HG02571 (cell line): Measurements from ENCODE around the gene LRRC37B.
"Not testable (repeated sequence)": the region's sequence is repeated elsewhere in the genome, so short reads cannot be mapped to it uniquely, and the experiment has no call there.

Experiments
- ATAC-seq: cut with Tn5 transposase; IDR thresholded peaks from one replicate; pipeline ENCODE4 v1.9.1; 2021; ENCODE audit warnings: mild to moderate bottlenecking, moderate library complexity; ENCODE audit not compliant: unreplicated experiment

Gene LRRC37B

GRCh38 chr17:32084942-32085829, 78.0 kb downstream of the LRRC37B start:
- ATAC-seq = not testable (repeated sequence)

GRCh38 chr17:32086833-32087232, 79.7 kb downstream of the LRRC37B start:
- not testable (repeated sequence) for ATAC-seq

- ATAC-seq = not testable (repeated sequence)
These were observed 84.9 kb downstream of the LRRC37B start for GRCh38 chr17:32092062-32092461.

GRCh38 chr17:32099686-32100085, 92.5 kb downstream of the LRRC37B start:
- no peak for ATAC-seq

- not testable (repeated sequence) for ATAC-seq
These were observed 93.1 kb downstream of the LRRC37B start for GRCh38 chr17:32100323-32100722.

GRCh38 chr17:32100971-32101631, 93.9 kb downstream of the LRRC37B start:
- ATAC-seq = no peak

GRCh38 chr17:32102172-32102571, 95.0 kb downstream of the LRRC37B start:
- no peak for ATAC-seq

- ATAC-seq = no peak
These were observed 95.5 kb downstream of the LRRC37B start for GRCh38 chr17:32102646-32103186.
